Thoracic aorta (tissue), 2 donors: ENCODE results near the gene DLX4. TPM values are rescaled to one million over a fixed set of nuclear protein-coding genes. Genes with fewer than 3 reads are reported as not detected.

ENCODE experiments used
- ATAC-seq: fragments of 150-250 bp; one replicate; pipeline ENCODE4 v1.8.0; 2017; ENCODE audit warnings: low read depth; ENCODE audit not compliant: insufficient number of reproducible peaks, low FRiP score
- DNase-seq: peaks from one replicate; pipeline ENCODE4 v3.0.0-alpha.2; 2020; ENCODE audit warnings: low spot score
- H3K27ac ChIP-seq, 2 donors: fragments of 200-600 bp; sonication (generic); 1 replicate in 1 of 2; 2 replicates in 1 of 2; pipeline ENCODE4 v1.5.1; 2016; ENCODE audit warnings: mild to moderate bottlenecking in 2 of 2, moderate library complexity in 2 of 2
- H3K27me3 ChIP-seq: fragments of 200-600 bp; sonication (generic); replicated peaks from 2 replicates; pipeline ENCODE4 v1.6.0; 2016; ENCODE audit warnings: mild to moderate bottlenecking; ENCODE audit not compliant: insufficient read depth
- H3K36me3 ChIP-seq: fragments of 200-600 bp; sonication (generic); one replicate; pipeline ENCODE4 v1.5.1; 2016
- H3K4me1 ChIP-seq, 2 donors: fragments of 200-600 bp; sonication (generic); 1 replicate in 1 of 2; 2 replicates in 1 of 2; pipeline versions ENCODE4 v1.5.1 to v1.6.0; 2016; ENCODE audit warnings: low read depth in 2 of 2, mild to moderate bottlenecking in 1 of 2; ENCODE audit not compliant: control insufficient read depth in 1 of 2
- H3K4me3 ChIP-seq: fragments of 200-600 bp; sonication (generic); 2 replicates; pipeline ENCODE4 v1.5.1; 2016; ENCODE audit warnings: mild to moderate bottlenecking
- H3K9me3 ChIP-seq: fragments of 200-600 bp; sonication (generic); 2 replicates; pipeline ENCODE4 v1.5.1; 2016
- CTCF ChIP-seq: fragments of 200-600 bp; sonication (generic); IDR thresholded peaks from one replicate; pipeline ENCODE4 v1.5.1; 2019; ENCODE audit warnings: antibody characterized with exemption
- total RNA-seq, 2 donors: library from RNA; depleted of rRNA; stranded (reverse); fragments of >200 nt; gene quantifications; one replicate each; pipeline versions ENCODE4 v1.1.0 to v1.2.3, GENCODE V29; 2016

DLX4 gene
- total RNA-seq, 2 donors from 2014 or later: not detected

DNA sequence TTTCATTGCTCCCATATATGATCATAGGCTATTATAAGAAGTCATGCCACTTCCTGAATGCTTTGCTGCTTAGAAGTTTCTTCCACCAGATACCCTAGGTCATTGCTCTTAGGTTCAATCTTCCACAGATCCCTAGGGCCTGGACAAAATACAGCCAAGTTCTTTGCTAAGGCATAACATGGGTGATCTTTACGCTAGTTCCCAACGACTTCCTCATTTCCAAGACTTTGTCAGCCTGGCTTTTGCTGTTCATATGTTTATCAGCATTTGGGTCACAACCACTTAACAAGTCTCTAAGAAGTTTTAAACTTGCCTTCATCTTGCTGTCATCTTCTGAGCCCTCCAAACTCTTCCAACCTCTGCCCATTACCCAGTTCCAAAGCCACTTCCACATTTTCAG lies 46.2 kb downstream of the DLX4 start:
- H3K4me1 ChIP-seq: no peaks in the 10 kb centered on the region
- H3K27ac ChIP-seq: no peak overlapping the region
- H3K27me3 ChIP-seq: no peaks in the 10 kb centered on the region
- no peak overlapping the region for H3K4me3 ChIP-seq
- H3K36me3 ChIP-seq: no peaks in the 10 kb centered on the region
- peaks cover 13% of the 10 kb centered on the region for H3K9me3 ChIP-seq
- no peak for TF ChIP-seq CTCF
- DNase-seq: no peak
- ATAC-seq: no peak

DNA sequence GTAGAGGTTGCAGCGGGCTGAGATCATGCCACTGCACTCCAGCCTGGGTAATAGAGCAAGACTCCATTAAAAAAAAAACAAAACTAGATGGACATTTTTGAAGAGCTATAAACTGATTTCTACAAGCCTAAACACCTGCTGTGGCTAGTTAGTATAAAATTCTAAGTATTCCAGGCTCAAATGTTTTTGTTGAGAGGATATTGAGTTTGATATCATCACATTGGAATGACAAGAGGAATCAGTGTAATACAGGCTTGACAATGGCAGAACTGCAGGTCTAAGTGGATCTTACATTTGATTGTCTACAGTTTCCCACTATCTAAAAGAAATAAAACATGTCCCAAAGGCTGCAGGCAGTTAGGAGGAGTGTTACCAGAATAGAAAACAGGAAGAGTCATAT lies 49.9 kb downstream of the DLX4 start:
- no peak for TF ChIP-seq CTCF
- no peaks in the 10 kb centered on the region for H3K27me3 ChIP-seq
- H3K9me3 ChIP-seq: peaks cover 4% of the 10 kb centered on the region
- no peak overlapping the region for H3K4me3 ChIP-seq
- ATAC-seq (no peak), DNase-seq (no peak)
- H3K4me1 ChIP-seq: no peaks in the 10 kb centered on the region
- H3K27ac ChIP-seq: no peak overlapping the region
- H3K36me3 ChIP-seq: no peaks in the 10 kb centered on the region

DNA sequence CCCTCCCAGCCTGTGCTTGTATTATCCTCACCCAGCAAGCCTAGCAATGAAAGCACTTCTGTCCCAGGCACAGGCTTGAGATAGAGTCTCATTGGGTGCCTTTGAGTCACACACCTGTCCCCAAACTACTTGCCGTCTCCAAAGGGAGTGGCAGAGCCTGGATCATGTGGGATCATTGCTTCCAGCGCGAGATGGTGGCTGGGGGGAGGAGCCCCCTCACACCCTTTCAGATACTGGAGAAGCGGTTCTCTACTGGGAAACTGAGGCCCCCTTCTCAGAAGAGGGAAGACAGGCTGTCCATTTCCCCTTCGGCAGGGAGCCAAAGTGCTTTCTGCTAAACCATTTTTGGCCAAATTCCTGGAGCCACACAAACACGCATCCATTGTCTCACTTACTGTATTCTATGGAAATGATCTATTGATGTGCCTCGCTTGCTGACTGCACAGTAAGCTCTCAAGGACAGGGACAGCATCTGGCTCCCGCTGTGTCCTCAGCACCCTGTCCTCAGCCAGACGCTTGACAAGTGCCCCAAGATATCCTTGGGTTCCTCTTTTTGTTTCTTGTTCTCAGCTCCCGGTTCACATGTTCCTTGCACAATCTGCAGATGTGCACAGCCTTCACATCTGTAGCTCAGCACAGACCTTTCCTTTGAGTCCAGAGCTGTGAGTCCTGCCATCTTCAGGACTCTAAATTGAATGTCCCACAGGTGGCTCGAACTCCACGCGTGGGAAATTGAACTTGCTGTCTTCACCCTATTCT lies 52.0 kb downstream of the DLX4 start:
- no peak for DNase-seq

GRCh38 chr17:50021681-50022370 lies 52.8 kb downstream of the DLX4 start:
- ATAC-seq: no peak
- Histone ChIP-seq H3K27me3 (no peaks in the 10 kb centered on the region), H3K4me3 (no peak overlapping the region), H3K9me3 (no peaks in the 10 kb centered on the region), H3K4me1 (no peaks in the 10 kb centered on the region), H3K27ac (no peak overlapping the region), H3K36me3 (no peaks in the 10 kb centered on the region)
- no peak for TF ChIP-seq CTCF
- DNase-seq: no peak

More for the DNA sequence above, 52.0 kb downstream of the DLX4 start:
- Histone ChIP-seq H3K27ac (no peak overlapping the region), H3K9me3 (no peaks in the 10 kb centered on the region), H3K4me1 (no peaks in the 10 kb centered on the region), H3K27me3 (no peaks in the 10 kb centered on the region), H3K36me3 (no peaks in the 10 kb centered on the region), H3K4me3 (no peak overlapping the region)
- no peak for ATAC-seq
- TF ChIP-seq CTCF: no peak

DNA sequence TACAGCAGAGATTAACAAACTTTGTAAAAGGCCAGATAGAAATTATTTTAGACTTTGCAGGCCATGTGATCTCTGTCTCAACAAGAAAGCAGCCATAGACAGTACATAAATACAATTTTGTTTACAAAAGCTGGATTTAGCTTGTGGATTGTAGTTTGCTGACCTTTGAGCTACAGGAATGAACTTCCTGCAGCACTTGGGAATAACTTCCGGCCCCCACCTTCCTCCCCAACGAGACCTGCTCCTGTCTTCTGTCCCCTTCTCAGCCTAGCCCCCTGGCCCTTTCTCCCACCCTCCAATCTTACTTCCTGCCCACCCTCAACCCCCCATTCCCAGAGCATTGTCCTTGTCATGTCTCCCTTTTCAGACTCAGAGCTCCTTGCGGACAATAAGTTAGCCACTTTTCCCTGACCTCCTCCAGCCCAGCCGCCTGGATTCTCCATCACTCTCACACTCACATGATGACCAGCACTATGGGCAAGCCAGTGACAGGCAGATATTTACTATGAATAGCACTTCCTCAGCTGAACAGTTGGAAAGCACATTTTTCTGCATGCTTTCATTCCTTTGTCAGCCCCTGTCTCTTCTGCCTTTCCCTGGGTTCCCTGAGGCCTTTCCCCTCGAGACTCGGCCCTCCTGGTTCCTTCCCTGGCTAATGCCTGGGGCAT lies 53.6 kb downstream of the DLX4 start:
- peaks cover 7% of the 10 kb centered on the region in 2 donors for H3K4me1 ChIP-seq
- ATAC-seq (no peak), DNase-seq (no peak)
- no peak for TF ChIP-seq CTCF
- H3K4me3 ChIP-seq: no peak overlapping the region
- no peaks in the 10 kb centered on the region for H3K36me3 ChIP-seq
- no peaks in the 10 kb centered on the region for H3K9me3 ChIP-seq
- no peaks in the 10 kb centered on the region for H3K27me3 ChIP-seq
- H3K27ac ChIP-seq: no peak overlapping the region
